Transverse colon (tissue), 4 donors: ENCODE data around the gene FNDC1. TPM values are rescaled to one million over a fixed set of nuclear protein-coding genes. Genes with fewer than 3 reads are reported as not detected.

ENCODE experiments used
- DNase-seq: peaks from one replicate; pipeline ENCODE4 v3.0.0-alpha.2; 2019
- H3K27ac ChIP-seq, 4 donors: fragments of 200-600 bp; sonication (generic); 2 replicates each; pipeline ENCODE4 v1.5.1; 2016 to 2018; ENCODE audit warnings: inconsistent platforms in 4 of 4
- H3K27me3 ChIP-seq: fragments of 200-600 bp; sonication (generic); 2 replicates; pipeline ENCODE4 v1.5.1; 2017; ENCODE audit warnings: inconsistent platforms
- H3K36me3 ChIP-seq, 4 donors: fragments of 200-600 bp; sonication (generic); 2 replicates each; pipeline ENCODE4 v1.5.1; 2017 to 2019; ENCODE audit warnings: inconsistent platforms in 4 of 4
- H3K4me1 ChIP-seq, 4 donors: fragments of 200-600 bp; sonication (generic); 2 replicates each; pipeline ENCODE4 v1.5.1; 2017 to 2020; ENCODE audit warnings: inconsistent platforms in 4 of 4
- H3K4me3 ChIP-seq, 4 donors: fragments of 200-600 bp; sonication (generic); 1 replicate in 1 of 4; 2 replicates in 3 of 4; pipeline versions ENCODE4 v1.5.1 to v1.6.1; 2017 to 2019; ENCODE audit warnings: inconsistent platforms in 4 of 4
- H3K9me3 ChIP-seq, 2 donors: fragments of 200-600 bp; sonication (generic); 2 replicates each; pipeline ENCODE4 v1.5.1; 2017 to 2019; ENCODE audit warnings: inconsistent platforms in 2 of 2
- EP300 ChIP-seq: sonication (generic); formaldehyde crosslinking; IDR thresholded peaks from one replicate; pipeline ENCODE4 v1.6.1; 2017; ENCODE audit warnings: antibody characterized with exemption, low read depth
- POLR2A ChIP-seq: fragments of 450-650 bp; IDR thresholded peaks from one replicate; pipeline ENCODE4 v1.6.1; 2016; ENCODE audit warnings: antibody characterized with exemption, mild to moderate bottlenecking, moderate library complexity
- POLR2AphosphoS5 ChIP-seq, 3 donors: sonication (generic); formaldehyde crosslinking; IDR thresholded peaks; one replicate each; pipeline ENCODE4 v1.6.1; 2016; ENCODE audit warnings: antibody characterized with exemption in 3 of 3
- WGBS, 2 donors: methylation state at CpG; one replicate each; pipeline ENCODE4 v1.1.5; 2018; ENCODE audit warnings: low coverage in 1 of 2; 5-methylcytosine and 5-hydroxymethylcytosine counted together
- in situ Hi-C, 4 donors: fragments of 200-750 bp; cut with MboI; loops; one replicate each; pipeline versions ENCODE4 v1.15.0 to v1.15.1; 2017; ENCODE audit warnings: low sequenced_read_pairs in 3 of 4, low pct_ligation_motif_present in 1 of 4, low pct_unique_long_range_greater_than_20kb in 1 of 4
- intact Hi-C: fragments of 100-400 bp; cut with DNase I; formaldehyde crosslinking; loops from one replicate; pipeline ENCODE4 v1.15.1; 2023; ENCODE audit warnings: low total_unique reads
- total RNA-seq, 4 donors: library from RNA; depleted of rRNA; stranded (reverse); fragments of >200 nt; gene quantifications; one replicate each; pipeline ENCODE4 v1.1.0, GENCODE V29; 2016
- TF ChIP-seq, protein P1 (sequence below), 5 experiments: fragments of 200-600 bp in 3 of 5; fragments of 450-650 bp in 2 of 5; sonication (generic) in 3 of 5; IDR thresholded peaks; 1 replicate in 2 of 5; 2 replicates in 3 of 5; pipeline ENCODE4 v1.5.1; 2016 to 2017; ENCODE audit warnings: antibody characterized with exemption in 5 of 5, inconsistent platforms in 3 of 5, mild to moderate bottlenecking in 2 of 5, moderate library complexity in 1 of 5

The FNDC1 gene
- total RNA-seq, 4 donors from 2014 or later, result 0.64 to 14.2 (median 2.4) TPM

DNA sequence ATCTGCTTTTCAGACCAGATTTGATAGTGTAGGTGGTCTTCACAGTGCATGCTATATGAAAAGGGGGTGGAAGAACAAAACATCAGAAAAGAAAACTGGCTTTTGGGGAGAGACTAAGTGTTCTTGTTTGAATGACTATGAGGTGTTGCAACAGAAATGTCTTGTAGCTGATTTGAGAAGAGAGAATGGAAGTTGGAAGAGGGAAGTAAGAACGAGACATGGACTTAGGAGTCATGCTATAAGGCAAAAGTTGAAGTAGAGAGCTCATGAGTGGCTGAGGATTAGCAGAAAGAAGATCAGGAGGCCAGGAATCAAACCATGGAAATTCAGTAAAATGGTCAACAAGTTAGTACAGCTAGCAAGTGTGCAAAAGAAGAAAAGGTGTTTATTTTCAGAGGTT is 32.1 kb downstream of the FNDC1 start:
- Histone ChIP-seq H3K9me3 (no peaks in the 10 kb centered on the region), H3K27ac (no peak overlapping the region), H3K4me1 (peaks cover 0 to 3% (median 0%) of the 10 kb centered on the region in 4 donors), H3K36me3 (no peaks in the 10 kb centered on the region), H3K4me3 (no peak overlapping the region), H3K27me3 (no peaks in the 10 kb centered on the region)
- no peak for DNase-seq
- TF ChIP-seq POLR2A (no peak), EP300 (no peak), POLR2AphosphoS5 (IDR thresholded peaks at IDR 0.05) (no peak)
- TF ChIP-seq, protein P1, sequence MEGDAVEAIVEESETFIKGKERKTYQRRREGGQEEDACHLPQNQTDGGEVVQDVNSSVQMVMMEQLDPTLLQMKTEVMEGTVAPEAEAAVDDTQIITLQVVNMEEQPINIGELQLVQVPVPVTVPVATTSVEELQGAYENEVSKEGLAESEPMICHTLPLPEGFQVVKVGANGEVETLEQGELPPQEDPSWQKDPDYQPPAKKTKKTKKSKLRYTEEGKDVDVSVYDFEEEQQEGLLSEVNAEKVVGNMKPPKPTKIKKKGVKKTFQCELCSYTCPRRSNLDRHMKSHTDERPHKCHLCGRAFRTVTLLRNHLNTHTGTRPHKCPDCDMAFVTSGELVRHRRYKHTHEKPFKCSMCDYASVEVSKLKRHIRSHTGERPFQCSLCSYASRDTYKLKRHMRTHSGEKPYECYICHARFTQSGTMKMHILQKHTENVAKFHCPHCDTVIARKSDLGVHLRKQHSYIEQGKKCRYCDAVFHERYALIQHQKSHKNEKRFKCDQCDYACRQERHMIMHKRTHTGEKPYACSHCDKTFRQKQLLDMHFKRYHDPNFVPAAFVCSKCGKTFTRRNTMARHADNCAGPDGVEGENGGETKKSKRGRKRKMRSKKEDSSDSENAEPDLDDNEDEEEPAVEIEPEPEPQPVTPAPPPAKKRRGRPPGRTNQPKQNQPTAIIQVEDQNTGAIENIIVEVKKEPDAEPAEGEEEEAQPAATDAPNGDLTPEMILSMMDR (IDR thresholded peaks at IDR 0.05), result no peak
- WGBS, 2 donors, result 46 to 64% methylated on average over 1 of the region's 1 CpG
- in situ Hi-C loops (no loop called here), intact Hi-C loops (no loop called here)

DNA sequence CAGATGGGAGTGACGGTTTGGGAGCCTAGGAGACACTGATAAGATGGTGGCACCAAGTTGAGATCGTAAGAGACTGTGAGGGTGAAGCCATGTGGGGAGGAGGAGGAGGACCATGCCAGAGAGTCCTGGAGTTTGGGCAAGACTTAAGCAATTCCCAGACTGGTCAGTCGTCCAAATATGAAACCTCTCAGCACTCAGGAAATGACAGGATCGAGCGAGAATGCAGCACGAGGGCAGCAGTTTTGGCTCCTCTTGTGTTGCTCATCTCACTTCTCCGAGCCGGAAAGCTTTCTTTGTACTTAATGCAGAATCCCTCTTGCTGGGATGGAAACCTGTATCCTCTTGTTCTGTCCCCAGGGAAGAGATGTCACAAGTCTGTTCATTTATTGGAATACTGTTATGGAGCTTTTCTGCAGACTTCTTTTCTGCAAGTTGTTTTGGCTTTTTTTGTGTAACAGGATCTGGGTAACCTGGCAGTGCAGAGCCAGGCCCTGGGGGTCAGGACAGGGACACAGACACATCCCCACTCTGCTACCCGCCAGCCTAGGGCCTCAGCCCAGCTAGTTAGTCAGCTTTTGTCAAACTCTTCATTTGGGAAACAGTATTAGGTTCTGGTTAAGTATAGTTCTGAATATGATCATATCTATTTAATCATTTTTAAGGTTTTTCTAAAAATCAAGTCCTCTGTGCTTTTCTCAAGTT is 34.3 kb downstream of the FNDC1 start:
- DNase-seq, result no peak

DNA sequence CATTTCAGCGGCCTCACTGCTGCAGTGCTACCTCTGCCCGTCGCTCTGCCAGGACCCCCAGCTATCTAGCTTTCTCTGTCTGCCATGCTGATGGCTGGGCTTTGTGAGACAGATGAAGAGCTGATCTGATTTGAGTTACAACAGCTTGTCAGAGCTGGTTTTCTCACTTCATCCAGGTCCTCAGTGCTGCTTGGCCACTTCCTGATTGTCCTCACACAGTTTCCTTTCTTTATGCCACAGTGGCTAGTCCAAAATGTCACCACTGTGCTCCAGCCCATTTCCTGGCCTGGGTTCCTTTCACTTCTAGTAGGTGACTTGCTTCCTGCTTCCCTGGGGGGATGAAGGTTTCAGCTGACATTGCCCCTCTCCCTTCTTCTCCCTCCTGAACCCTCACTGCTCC is 35.4 kb downstream of the FNDC1 start:
- Histone ChIP-seq H3K4me1 (peaks cover 0 to 3% (median 0%) of the 10 kb centered on the region in 4 donors), H3K27ac (no peak overlapping the region), H3K27me3 (no peaks in the 10 kb centered on the region), H3K9me3 (no peaks in the 10 kb centered on the region), H3K4me3 (no peak overlapping the region), H3K36me3 (no peaks in the 10 kb centered on the region)
- intact Hi-C loops, result no loop called here
- TF ChIP-seq POLR2A (no peak), EP300 (no peak), POLR2AphosphoS5 (IDR thresholded peaks at IDR 0.05) (no peak)
- TF ChIP-seq, protein P1 (IDR thresholded peaks at IDR 0.05), result no peak
- in situ Hi-C loops, result no loop called here
- WGBS, 2 donors, result 95% methylated on average over 3 of the region's 3 CpGs; no CpG with 5 or more reads in 1 of the 2 donors
- DNase-seq, result no peak

More for the DNA sequence above, 34.3 kb downstream of the FNDC1 start:
- TF ChIP-seq, protein P1 (IDR thresholded peaks at IDR 0.05), result no peak
- no peak for TF ChIP-seq POLR2A
- no peak for TF ChIP-seq EP300
- TF ChIP-seq POLR2AphosphoS5 (IDR thresholded peaks at IDR 0.05), result no peak
- no peaks in the 10 kb centered on the region for H3K9me3 ChIP-seq
- intact Hi-C loops, result no loop called here
- no peaks in the 10 kb centered on the region for H3K27me3 ChIP-seq
- H3K36me3 ChIP-seq, result no peaks in the 10 kb centered on the region
- WGBS, 2 donors, result 63 to 69% methylated on average over 2 to 9 of the region's 9 CpGs
- in situ Hi-C loops, result no loop called here
- H3K27ac ChIP-seq, result no peak overlapping the region
- H3K4me3 ChIP-seq, result no peak overlapping the region
- peaks cover 0 to 3% (median 0%) of the 10 kb centered on the region in 4 donors for H3K4me1 ChIP-seq

DNA sequence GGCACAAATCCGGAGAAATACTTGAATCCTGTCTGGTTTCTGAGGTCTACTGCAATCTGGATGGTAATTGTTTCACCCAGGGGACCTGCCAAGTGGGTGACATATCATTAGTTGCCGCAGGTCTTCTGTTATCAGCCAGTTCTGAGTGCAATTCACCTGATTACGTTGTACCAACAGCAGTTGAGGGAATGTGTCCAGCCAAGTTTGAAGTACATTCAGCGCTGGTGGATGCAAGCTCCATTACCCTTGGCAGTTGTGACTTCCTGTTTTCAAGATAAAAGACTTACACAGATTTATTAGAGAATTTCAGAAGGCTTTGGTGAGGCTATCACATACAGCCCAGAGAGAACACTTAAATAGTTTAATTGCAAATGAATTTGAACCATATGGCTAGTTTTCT is 42.8 kb downstream of the FNDC1 start:
- Histone ChIP-seq H3K9me3 (no peaks in the 10 kb centered on the region), H3K4me1 (no peaks in the 10 kb centered on the region), H3K4me3 (no peak overlapping the region), H3K27ac (no peak overlapping the region), H3K27me3 (no peaks in the 10 kb centered on the region), H3K36me3 (no peaks in the 10 kb centered on the region)
- in situ Hi-C loops, result no loop called here
- DNase-seq, result no peak
- intact Hi-C loops, result no loop called here
- TF ChIP-seq POLR2AphosphoS5 (IDR thresholded peaks at IDR 0.05), result no peak
- TF ChIP-seq, protein P1 (IDR thresholded peaks at IDR 0.05), result no peak
- no peak for TF ChIP-seq EP300
- TF ChIP-seq POLR2A, result no peak
- WGBS, 2 donors, result 52 to 79% methylated on average over 2 to 4 of the region's 4 CpGs
